K562 treated with DMSO at 1 percent for 48 hours (cell line): Measurements from ENCODE around the gene CNFN. TPM values are rescaled to one million over a fixed set of nuclear protein-coding genes. Genes with fewer than 3 reads are reported as not detected.

Source experiments
- total RNA-seq: library from RNA; unstranded; fragments of 300-600 nt; gene quantifications from 2 replicates; pipeline ENCODE4 v1.2.3, GENCODE V29; 2022; ENCODE audit warnings: low replicate concordance; ENCODE audit errors: extremely low read depth

CNFN gene, protein sequence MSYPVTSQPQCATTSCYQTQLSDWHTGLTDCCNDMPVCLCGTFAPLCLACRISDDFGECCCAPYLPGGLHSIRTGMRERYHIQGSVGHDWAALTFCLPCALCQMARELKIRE
- total RNA-seq = not detected in 2 replicates

DNA sequence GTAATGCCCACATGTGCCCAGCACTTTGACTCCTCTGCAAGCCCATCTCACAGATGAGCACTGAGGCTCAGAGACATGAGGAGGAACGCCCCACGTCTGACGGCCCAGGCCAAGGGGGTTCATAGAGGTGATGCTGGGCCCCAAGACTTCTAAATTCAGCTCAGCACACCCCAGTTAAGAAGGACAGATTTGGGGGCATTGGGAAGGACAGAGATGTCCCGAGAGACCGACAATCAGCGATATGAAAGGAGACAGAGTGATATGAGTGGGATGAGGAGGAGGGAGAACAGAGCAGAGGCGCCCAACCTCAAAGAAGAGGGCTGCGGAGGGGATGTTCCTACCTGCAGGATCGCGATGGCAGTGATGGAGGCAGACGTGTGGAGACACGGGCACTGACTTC, at the start of gene CNFN:
TSS of gene CNFN (minus strand) at position 399 of the 400 bp plus-strand sequence. CDS start 1,260 bp downstream, outside the sequence.

GRCh38 chr19:42427313-42427712, 37.2 kb upstream of the CNFN start, which contains the start of gene LIPE:
LIPE (minus strand) TSS chr19:42427388; CDS start chr19:42427149, 239 bp downstream.

Other genes with a start within 250 kb of the CNFN start
- not detected in 2 replicates for gene DEDD2, start 172.6 kb downstream of the CNFN start, total RNA-seq
- gene ZNF526, start 170.0 kb downstream of the CNFN start, total RNA-seq = not detected in 2 replicates
- gene GSK3A, start 147.7 kb downstream of the CNFN start, total RNA-seq = not detected in 2 replicates
- not detected in 2 replicates for gene ERF, start 135.2 kb downstream of the CNFN start, total RNA-seq
- gene CIC, start 121.0 kb downstream of the CNFN start, total RNA-seq = not detected in 2 replicates
- not detected in 2 replicates for gene PRR19, start 88.2 kb downstream of the CNFN start, total RNA-seq
- not detected in 2 replicates for gene PAFAH1B3, start 87.7 kb downstream of the CNFN start, total RNA-seq
- not detected in 2 replicates for gene TMEM145, start 77.0 kb downstream of the CNFN start, total RNA-seq
- not detected in 2 replicates for gene MEGF8, start 64.7 kb downstream of the CNFN start, total RNA-seq
- not detected in 2 replicates for gene LIPE, start 37.1 kb upstream of the CNFN start, total RNA-seq
- not detected in 2 replicates for gene CXCL17, start 52.6 kb upstream of the CNFN start, total RNA-seq
- gene CEACAM1, start 138.2 kb upstream of the CNFN start, total RNA-seq = not detected in 2 replicates
- gene CEACAM8, start 204.6 kb upstream of the CNFN start, total RNA-seq = not detected in 2 replicates